GM19468 (cell line): ENCODE measurements around the gene GALNT16.
"Not testable (repeated sequence)": the region's sequence is repeated elsewhere in the genome, so short reads cannot be mapped to it uniquely, and the experiment has no call there.

ENCODE experiments used
- ATAC-seq: cut with Tn5 transposase; IDR thresholded peaks from one replicate; pipeline ENCODE4 v1.9.1; 2021; ENCODE audit warnings: mild to moderate bottlenecking, moderate library complexity, moderate number of reproducible peaks; ENCODE audit not compliant: unreplicated experiment; ENCODE audit errors: extremely low read depth

GALNT16 gene

DNA sequence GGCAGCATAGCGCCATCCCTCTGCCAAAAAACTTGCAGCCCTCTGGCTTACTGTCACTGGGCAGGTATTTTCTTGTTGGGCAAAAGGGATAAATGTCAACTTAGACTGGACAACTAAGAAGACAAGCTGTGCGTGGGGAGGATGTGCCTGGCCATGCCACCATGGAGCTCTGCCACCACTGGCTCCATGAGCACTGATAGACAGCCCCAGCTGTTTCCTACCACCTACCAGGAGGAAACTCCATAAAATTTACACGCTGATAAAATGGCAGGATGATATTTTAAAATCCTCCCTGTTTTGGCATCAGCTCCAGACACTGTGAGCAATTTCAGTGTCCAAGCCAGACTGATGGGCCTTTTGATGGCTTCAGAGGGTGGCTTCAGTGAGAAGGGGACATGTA, 7.1 kb upstream of the GALNT16 start:
- ATAC-seq = no peak

DNA sequence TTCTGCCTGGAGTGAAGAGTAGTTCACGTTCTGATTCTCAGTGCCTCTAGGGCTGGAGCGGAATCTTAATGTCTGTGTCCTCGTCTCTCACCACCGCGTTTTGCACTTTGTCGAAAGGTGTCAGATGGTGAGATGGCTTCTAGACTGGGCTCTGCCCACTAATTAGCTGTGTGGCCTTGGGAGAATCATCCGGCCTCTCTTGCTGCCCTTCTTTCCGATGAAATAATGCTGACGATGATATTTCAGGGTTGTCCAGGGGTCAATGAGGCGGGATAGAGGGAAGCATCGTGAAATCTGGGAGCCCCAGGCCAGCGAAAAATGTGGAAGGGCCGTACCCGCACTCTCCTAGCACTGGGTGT, 811 bp upstream of the GALNT16 start:
- no peak for ATAC-seq

DNA sequence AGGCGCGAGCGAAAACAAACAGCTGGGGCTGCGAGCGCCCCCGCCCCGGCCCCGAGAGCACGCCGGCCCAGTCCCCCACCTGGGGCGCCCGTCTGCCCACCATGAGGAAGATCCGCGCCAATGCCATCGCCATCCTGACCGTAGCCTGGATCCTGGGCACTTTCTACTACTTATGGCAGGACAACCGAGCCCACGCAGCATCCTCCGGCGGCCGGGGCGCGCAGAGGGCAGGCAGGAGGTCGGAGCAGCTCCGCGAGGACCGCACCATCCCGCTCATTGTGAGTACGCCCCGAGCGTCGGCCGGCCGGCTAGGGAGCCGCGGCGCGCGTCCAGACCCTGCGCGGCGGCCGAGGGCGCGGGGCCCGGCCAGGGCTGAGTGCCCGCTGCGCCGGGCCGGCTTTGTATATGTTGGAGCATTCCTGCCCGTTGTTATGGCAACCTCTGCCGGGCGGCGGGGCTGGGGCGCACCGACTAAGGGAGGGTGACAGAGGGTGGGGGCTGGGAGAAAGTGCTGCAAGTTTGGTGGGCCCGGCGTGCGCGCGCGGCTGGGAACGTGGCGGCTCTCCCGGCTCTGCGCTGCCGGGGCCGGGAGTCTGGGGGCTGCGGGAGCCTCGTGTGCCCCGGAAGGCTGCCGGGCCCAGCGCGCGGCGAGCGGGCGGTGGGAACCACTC, 367 bp downstream of the GALNT16 start:
- no peak for ATAC-seq

DNA sequence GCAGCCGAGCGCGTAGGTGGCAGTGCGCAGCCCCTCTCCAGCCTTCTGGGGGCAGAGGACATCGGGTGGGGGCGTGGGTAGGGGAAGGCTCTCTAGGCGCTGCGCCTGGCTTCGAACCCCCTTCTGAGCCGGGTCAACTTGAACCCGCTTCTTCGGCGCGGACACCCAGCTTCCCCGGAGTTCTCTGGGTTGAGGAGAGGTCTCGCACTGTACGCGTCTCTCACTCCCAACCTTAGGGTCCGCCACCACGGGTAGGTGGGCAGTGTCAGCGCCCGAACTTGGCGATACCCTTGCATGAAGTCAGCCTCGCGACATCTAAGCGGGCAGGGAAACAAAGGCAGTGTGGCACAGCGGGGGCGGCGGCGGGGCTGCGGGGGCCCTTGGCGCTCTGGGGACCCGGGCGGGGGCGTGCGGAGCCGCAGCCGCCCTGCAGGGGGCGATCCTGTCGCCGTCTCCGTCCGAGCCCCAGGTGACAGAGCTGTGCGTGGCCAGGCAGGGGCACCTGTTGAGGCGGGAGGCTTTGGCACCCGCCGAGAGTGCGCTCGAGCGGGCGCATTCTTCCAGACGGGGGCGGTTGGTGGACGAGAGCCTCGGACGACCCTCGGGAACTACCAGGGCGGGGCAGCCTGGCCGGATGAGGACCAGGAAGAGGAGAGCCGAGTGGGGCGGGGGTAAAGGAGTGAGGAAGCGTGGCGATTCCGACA, 1.1 kb downstream of the GALNT16 start:
- ATAC-seq = no peak

DNA sequence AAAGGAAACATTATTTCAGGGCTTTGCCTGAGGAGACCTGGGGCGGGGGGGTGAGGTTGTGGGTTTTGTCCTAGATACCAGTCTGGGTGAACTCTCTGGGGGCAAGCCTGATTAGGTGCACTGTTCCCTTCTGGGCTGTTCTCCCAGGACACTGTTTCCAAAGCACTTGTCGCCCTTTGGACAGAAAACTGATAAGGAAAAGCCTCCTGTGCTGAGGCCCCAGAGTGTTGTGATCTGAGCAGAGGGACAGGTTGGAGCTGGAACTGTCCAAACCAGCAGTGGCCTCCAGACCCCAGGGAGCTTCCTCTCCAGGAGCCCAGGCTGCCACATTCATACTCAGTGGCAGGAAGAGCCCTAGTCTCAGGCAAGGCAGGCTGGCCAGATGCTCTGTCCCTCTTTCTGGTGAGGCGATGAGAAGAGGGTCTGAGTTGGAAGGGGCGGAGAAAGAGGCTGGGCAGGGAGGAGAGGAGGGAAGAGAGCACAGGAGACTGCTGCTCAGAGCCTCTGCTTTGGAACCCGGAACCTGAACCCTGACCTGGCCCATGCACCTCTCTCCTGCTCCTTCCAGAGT, 1.9 kb downstream of the GALNT16 start:
- ATAC-seq = no peak

DNA sequence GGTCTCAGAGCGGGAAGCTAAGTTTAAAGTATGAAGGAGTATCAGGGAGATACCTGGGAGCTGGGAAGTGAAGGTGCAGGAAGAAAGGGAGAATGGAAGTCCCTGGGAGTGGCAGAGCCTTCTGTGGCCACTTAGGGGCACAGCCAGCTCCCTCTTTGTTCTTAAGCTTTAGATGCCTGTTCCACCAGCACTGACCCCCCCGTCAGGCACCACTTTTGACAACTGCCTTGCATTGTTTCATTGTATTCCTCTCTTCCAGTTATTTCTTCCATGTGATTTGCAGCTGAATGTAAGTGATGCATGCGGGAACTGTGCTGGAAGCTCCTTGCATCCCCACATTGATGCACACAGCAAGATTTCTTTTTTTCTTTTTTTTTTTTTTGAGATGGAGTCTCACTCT, 2.6 kb downstream of the GALNT16 start:
- ATAC-seq = no peak

DNA sequence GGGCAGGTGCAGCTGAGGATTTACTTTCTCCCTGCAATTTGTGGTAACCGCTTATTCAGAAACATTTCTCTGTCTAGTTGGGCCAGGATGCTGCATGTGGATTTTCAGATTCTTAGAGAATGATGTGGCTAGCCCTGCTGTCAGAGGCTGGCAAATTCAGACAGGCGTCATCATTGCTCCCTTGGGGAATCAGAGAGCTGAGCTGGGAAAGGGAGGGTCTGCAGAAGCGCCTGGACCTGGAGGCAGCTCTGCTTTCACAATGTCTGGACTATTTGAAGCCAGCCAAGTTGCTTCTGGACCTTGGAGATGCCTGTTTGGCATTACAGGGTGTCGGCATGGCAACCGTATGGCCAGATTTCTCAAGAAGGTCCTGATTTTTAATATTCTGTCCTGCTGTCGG, 3.4 kb downstream of the GALNT16 start:
- no peak for ATAC-seq

DNA sequence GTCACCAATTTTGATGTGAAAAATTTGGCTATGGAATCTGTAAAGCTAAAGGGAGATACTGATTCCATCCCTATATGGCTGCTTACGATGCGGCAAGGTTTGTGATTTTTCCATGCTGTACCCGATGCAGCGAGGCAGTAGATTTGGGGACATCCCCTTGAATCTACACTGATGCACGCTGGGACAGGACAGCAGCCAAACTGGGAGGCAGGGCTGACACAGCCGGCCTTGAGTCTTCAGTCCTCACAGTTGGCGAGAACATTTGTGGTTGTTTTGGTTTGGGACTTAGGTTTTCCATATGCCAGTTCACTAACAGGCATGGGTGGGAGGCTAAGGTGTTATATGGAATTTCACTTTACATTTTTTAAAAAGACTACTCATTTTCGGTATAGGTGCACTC, 3.8 kb downstream of the GALNT16 start:
- no peak for ATAC-seq

DNA sequence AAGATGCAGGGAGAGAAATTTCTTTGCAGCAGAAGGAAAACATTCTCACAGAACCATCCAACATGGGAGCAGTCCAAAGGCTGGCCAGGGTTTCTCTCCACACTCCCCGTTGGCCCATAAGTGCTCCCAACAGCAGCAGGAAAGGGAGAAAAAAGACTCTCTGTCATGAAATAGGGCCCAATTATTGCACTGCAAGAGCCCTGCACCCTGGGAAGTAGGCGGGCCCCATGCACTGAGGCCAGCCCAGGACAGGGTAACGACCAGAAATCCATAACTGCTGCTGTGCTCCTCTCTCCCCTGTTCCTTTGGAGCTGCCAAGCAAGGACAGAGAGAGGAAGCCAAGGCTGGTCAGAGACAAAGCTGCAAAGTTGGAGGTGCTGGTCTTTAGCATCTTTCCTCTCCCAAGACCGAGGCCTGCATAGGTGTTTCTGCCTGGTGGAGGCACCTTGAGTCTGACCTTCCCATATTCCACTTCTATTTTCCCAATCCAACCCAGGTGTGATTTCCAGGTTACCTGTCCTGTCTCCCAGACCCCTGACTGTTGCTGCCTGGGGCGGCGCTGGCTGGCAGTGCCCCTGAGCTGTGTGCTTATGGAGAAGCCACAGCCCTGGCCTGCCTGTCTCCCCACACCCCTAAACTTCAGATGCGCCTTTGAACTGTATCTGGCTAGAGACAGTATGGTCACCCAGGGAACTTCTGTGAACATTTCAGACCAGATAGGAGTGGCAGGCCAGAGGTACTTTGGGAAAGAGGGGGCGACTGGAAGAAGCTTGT, 6.8 kb downstream of the GALNT16 start:
- ATAC-seq = no peak

DNA sequence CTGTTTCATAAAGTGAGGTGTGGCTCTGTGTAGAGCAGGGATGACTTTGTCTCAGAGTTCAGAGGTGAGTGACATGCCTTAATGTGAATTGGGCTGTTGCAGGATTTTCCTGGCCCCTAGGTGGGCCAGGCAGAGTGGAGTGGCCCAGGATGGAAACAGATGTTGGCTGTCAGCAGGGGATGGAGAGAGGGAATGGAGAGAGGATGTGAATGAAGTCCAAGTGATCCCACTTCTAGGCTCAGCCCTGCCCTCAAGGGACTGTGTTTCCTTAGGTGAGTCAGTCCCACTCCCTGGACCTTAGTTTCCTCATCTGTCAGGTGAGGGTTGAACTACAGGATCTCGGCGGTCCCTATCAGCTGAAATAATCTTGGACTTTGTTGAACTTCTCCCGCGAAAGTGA, 7.5 kb downstream of the GALNT16 start:
- no peak for ATAC-seq

DNA sequence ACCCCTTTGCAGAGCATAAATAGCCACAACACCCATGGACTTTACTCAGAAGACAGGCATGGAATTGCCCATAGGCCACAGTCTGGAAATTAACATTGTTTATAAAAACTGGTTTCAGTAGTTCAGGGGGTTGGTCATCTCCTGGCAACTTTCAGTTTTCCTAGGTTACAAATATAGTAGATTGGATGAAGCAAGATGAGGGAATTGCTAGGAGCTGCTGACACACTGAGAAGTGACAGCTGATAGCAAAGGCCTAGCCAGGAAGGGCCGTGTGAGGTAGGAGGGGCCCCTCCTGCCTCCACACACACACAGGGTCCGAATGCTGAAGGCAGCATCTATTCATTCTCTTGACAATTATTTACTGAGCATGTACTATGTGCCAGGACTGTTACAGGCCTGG, 8.3 kb downstream of the GALNT16 start:
- ATAC-seq = no peak

DNA sequence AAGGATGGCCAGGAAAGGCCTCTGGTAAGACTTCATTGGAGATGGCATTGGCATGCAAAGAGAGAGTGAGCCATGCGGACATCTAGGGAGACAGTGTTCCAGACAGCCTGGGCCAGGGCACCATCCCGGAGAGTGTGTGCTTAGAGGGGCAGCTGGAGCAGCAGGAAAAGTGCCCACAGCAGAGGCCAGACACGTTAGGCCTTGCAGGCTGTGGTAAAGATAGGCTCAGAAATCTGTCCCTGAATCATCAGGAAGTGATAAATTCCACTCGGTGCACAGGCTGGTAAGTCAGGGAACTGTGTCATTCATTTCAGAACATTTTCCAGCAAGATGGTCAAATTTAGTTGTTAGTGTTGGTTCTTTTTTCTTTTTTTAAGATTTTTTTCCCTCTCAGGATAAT, 8.8 kb downstream of the GALNT16 start:
- no peak for ATAC-seq

DNA sequence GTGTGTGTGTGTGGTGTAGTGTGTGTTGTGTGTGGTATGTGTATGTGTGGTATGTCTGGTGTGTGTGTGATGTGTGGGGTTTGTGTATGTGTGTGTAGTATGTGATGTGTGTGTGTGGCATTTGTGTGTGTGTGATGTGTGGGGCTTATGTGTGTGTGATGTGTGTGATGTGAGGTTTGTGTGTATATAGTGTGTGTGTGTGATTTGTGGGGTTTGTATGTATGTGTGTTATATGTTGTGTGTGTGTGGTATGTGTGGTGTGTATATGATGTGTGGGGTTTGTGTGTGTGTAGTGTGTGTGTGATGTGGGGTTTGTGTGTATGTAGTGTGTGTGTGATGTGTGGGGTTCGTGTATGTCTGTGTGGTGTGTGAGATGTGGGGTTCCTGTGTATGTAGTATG, 9.4 kb downstream of the GALNT16 start:
- no peak for ATAC-seq

DNA sequence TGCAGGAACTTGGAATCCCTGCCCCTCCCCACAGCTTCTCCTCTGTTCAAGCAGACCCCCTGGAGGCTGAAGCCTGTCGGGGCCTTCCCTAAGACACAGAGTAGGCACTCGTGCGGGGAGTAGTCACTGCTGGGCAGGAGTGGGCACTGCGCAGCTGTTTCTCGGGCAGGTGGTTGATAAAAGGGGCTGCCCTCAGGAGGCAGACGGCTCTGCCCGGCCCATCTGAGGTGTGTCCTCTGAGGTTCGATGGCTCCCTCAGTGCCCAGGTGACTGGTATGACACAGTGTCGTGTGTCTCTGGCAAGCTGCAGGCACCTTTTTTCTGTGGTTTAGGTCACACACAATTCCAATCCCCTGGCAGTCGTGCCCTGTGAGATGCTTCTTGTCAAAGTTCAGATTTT, 10.1 kb downstream of the GALNT16 start:
- no peak for ATAC-seq

DNA sequence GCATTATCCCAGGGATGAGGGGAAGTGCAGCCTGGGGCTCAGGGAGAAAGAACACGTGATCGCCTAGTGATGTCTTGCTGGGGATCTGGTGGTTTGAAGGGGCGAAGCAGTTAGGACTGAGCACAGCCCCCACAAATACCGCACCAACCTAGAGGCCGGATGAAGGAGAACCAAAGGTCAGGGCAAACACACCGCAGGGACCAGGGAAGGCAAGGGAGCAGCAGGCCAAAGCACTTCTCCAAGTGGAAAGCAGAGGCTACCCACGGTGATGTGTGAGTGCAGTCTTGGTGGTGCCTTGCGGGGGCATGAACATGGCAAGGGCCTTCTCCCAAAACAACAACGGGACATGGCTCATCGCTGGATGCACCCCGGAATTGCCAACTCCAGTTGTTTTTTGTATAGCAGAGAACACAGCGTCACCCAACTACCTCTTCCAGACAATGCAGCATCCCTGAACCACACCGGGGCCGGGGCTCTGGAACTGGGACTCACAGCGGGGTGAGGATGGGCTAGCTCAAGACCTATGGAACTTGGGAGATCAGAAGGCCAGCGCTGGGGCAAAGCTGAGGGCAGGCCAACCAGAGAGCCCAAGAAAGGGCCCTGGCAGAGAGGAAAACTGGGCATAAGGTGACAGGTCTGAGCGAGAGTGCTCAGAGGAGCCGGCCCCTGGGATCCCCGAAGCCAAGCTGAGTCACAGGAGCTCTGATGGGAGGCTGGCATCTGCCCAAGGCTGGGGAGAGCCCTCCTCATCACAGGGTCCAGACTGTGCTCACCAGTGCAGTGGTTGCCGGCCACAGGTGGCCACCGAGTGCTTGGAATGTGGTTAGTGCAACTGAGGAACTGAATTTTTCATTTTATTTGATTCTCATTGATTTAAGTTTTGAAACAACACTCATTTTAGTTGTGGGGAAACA, 11.1 kb downstream of the GALNT16 start:
- no peak for ATAC-seq

DNA sequence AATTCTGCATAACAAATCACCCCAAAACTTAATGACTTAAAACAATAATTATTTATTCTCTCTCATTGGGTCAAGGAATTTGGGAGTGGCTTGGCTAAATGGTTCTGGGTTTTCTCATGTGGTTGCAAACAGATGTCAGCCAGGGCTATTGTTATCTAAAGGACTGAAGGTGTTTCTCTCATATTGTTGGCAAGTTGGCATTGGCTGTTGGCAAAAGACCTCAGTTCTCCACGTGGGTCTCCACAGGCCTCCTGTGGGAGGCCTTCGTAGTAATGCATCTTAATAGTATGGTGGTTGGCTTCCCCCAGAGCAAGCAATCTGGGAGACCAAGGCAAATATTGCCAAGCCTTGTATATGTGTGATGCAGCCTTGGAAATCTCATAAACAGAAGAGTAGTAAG, 14.4 kb downstream of the GALNT16 start:
- no peak for ATAC-seq

DNA sequence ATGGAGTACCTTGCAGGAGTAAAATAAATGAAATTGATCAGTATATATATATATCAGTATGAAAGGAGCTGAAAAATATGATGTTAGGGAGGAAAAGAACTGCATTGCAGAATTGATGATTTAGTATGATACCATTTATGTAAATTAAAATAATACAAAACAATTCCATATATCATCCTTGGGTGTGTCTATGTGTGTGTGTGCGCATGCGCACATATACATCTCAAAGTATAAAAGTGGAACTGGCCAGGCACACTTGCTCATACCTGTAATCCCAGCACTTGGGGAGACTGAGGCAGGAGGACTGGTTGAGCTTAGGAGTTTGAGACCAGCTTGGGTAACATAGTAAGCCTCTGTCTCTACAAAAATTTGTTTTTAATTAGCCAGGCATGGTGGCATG, 15.4 kb downstream of the GALNT16 start:
- no peak for ATAC-seq

DNA sequence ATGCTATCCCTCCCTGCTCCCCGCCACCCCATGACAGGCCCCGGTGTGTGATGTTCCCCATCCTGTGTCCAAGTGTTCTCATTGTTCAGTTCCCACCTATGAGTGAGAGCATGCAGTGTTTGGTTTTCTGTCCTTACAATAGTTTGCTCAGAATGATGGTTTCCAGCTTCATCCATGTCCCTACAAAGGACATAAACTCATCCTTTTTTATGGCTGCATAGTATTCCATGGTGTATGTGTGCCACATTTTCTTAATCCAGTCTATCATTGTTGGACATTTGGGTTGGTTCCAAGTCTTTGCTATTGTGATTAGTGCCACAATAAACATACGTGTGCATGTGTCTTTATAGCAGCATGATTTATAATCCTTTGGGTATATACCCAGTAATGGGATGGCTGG, 17.4 kb downstream of the GALNT16 start:
- ATAC-seq = not testable (repeated sequence)

DNA sequence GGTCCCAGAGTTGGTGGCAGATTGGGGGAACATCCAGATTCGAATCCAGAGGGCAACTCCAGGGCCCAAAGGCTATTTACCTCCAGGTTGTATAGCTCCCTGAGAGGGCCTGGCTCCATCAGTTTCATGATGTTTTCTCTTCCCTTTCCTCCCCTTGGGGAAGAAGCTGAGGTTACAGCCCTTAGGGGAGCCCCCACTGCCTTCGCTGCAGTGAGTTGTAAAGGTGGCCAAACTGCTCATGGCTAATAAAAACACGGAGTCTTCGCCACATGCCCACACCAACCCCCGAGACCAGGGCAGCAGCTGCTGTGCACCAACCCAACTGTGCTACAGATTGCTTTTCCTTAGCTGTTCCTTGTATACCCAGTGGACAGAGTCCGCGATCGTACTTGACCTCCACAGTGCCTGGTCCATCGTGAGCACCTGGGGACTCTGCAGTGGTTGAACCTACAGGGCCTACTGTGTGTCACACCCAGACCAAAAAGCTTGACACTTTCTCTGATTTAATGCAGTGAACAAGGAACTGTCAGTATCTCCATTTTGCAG, 20.9 kb downstream of the GALNT16 start:
- no peak for ATAC-seq
